A549 (cell line): ENCODE results near the gene OPALIN.

Experiments used
- BCL3 ChIP-seq: fragments of >200 bp; sonication (Bioruptor Twin); formaldehyde crosslinking; IDR thresholded peaks from 3 replicates; pipeline ENCODE4 v1.6.1; 2016
- CTCF ChIP-seq: fragments of >200 bp; sonication (Bioruptor Twin); formaldehyde crosslinking; IDR thresholded peaks from 3 replicates; pipeline ENCODE4 v1.5.1; 2016
- POLR2AphosphoS2 ChIP-seq: conservative IDR thresholded peaks from 2 replicates; pipeline ENCODE4 v1.6.1; 2012; ENCODE audit warnings: low read length, improper control_type of control experiment, inconsistent platforms

DNA sequence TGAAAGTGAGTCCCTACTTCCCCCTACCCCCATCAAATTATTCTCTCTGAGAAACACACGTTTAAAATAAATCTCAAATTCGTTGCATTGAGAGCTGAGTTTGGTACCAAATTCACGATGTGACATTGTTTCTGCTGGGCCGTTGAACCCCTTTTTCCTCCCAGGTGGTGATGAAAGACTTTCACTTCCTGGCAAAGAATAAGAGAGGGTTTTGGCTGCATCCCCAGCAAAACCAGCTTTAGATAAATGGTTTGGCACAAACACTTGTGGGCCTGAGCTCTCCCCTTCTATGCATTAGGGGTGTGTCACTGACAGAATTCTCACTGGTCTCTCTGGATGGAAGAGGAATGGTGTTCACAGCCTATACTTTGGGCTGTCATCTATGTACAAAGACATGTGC, 63.3 kb downstream of the OPALIN start:
- TF ChIP-seq CTCF = no peak
- TF ChIP-seq BCL3 = no peak
- no peak for TF ChIP-seq POLR2AphosphoS2
